Left ventricle myocardium superior (tissue), 1 donor: ENCODE data around the gene APOBEC3C. TPM values are rescaled to one million over a fixed set of nuclear protein-coding genes. Genes with fewer than 3 reads are reported as not detected.
A peak's percentile ranks its signal among the peaks of the same experiment; 100 is the strongest.
"Not testable (repeated sequence)": the region's sequence is repeated elsewhere in the genome, so short reads cannot be mapped to it uniquely, and the experiment has no call there.

Source experiments
- ATAC-seq: fragments of 200-7000 bp; cut with Tn5 transposase; one replicate; pipeline ENCODE4 v1.9.1; 2020; ENCODE audit warnings: mild to moderate bottlenecking, moderate library complexity
- DNase-seq: peaks from one replicate; pipeline ENCODE4 v3.0.0-alpha.2; 2020
- intact Hi-C: fragments of 100-400 bp; cut with micrococcal nuclease; formaldehyde crosslinking; loops from one replicate; pipeline ENCODE4 v1.11.0; 2022
- total RNA-seq: library from RNA; stranded (reverse); fragmentation: NEBNext Ultra II Directional; extraction: Animal tissue kit (Norgen Biotek cat#: 25700); gene quantifications from one replicate; pipeline ENCODE4 v1.2.1, GENCODE V29; 2021
- donor health status: DM: no; HTN: yes; CAD: no; lungs with severe emphysema.

APOBEC3C gene
- total RNA-seq, 1 donor from 2014 or later, result 31.1 TPM

GRCh38 chr22:39041908-39042307 is 27.9 kb downstream of the APOBEC3C start:
- ATAC-seq, result no peak
- intact Hi-C loops, result no loop called here

GRCh38 chr22:39043063-39043462 is 29.0 kb downstream of the APOBEC3C start:
- ATAC-seq, DNase-seq, intact Hi-C loops: not testable (repeated sequence)

More at GRCh38 chr22:39041908-39042307, 27.9 kb downstream of the APOBEC3C start:
- DNase-seq, result no peak

- intact Hi-C loops, DNase-seq, ATAC-seq: not testable (repeated sequence)
These were observed 31.1 kb downstream of the APOBEC3C start for GRCh38 chr22:39045136-39045535.

- ATAC-seq, DNase-seq, intact Hi-C loops: not testable (repeated sequence)
These were observed 35.4 kb downstream of the APOBEC3C start for GRCh38 chr22:39049486-39049885.

GRCh38 chr22:39051844-39052495 is 37.9 kb downstream of the APOBEC3C start:
- intact Hi-C loops, ATAC-seq: not testable (repeated sequence)
- DNase-seq, result peak; percentile 13

GRCh38 chr22:39055658-39056057 is 41.6 kb downstream of the APOBEC3C start:
- ATAC-seq, result no peak

GRCh38 chr22:39061290-39061689 is 47.2 kb downstream of the APOBEC3C start:
- ATAC-seq, intact Hi-C loops: not testable (repeated sequence)
- DNase-seq, result peak; percentile 3

More at GRCh38 chr22:39055658-39056057, 41.6 kb downstream of the APOBEC3C start:
- intact Hi-C loops, result no loop called here
- no peak for DNase-seq

- ATAC-seq, intact Hi-C loops: not testable (repeated sequence)
- peak; percentile 7 for DNase-seq
These were observed 47.9 kb downstream of the APOBEC3C start for GRCh38 chr22:39061951-39062350.

- DNase-seq, ATAC-seq, intact Hi-C loops: not testable (repeated sequence)
These were observed 49.8 kb downstream of the APOBEC3C start for GRCh38 chr22:39063904-39064303.

GRCh38 chr22:39066442-39067276 is 52.6 kb downstream of the APOBEC3C start:
- DNase-seq, intact Hi-C loops, ATAC-seq: not testable (repeated sequence)

GRCh38 chr22:39068033-39068785 is 54.2 kb downstream of the APOBEC3C start:
- intact Hi-C loops, result no loop called here
- ATAC-seq (no peak), DNase-seq (peak; percentile 18)

Other genes with a start within 250 kb of the APOBEC3C start
- gene DNAL4, start 220.1 kb upstream of the APOBEC3C start, total RNA-seq, result 11.6 TPM
- gene NPTXR, start 170.2 kb upstream of the APOBEC3C start, total RNA-seq, result 23.4 TPM
- gene CBX6, start 142.0 kb upstream of the APOBEC3C start, total RNA-seq, result 37.1 TPM
- gene APOBEC3A, start 56.6 kb upstream of the APOBEC3C start, total RNA-seq, result 0.82 TPM
- 0.55 TPM for gene APOBEC3B, start 31.9 kb upstream of the APOBEC3C start, total RNA-seq
- 1.0 TPM for gene APOBEC3D, start 6.9 kb downstream of the APOBEC3C start, total RNA-seq
- 4.4 TPM for gene APOBEC3F, start 26.6 kb downstream of the APOBEC3C start, total RNA-seq
- gene APOBEC3G, start 63.0 kb downstream of the APOBEC3C start, total RNA-seq, result 3.9 TPM
- gene APOBEC3H, start 83.0 kb downstream of the APOBEC3C start, total RNA-seq, result 0.40 TPM
- 79.2 TPM for gene CBX7, start 138.4 kb downstream of the APOBEC3C start, total RNA-seq
- gene PDGFB, start 230.7 kb downstream of the APOBEC3C start, total RNA-seq, result 19.9 TPM